Neural cell (in vitro differentiated cells): ENCODE data around the gene GGT5. TPM values are rescaled to one million over a fixed set of nuclear protein-coding genes. Genes with fewer than 3 reads are reported as not detected.
"Not testable (repeated sequence)": the region's sequence is repeated elsewhere in the genome, so short reads cannot be mapped to it uniquely, and the experiment has no call there.

Experiments used
- H2AFZ ChIP-seq: fragments of 200-600, 300-800 bp; sonication (generic), shearing (Covaris generic); 2 replicates; pipeline ENCODE4 v1.6.0; 2014; ENCODE audit warnings: low read depth, mild to moderate bottlenecking, antibody characterized with exemption, low read length, moderate library complexity
- H3F3A ChIP-seq: fragments of 200-600 bp; shearing (Covaris generic); 2 replicates; pipeline ENCODE4 v1.6.1; 2016; ENCODE audit warnings: mild to moderate bottlenecking, moderate library complexity, mixed read lengths, antibody characterized with exemption, low read length; ENCODE audit not compliant: insufficient read depth, poor library complexity, severe bottlenecking
- H3K27ac ChIP-seq: fragments of 200-600, 300-800 bp; sonication (generic), shearing (Covaris generic); 2 replicates; pipeline ENCODE4 v1.5.1; 2014; ENCODE audit warnings: mild to moderate bottlenecking, low read length, moderate library complexity
- H3K27me3 ChIP-seq: fragments of 300-800, 200-600 bp; sonication (generic), shearing (Covaris generic); 2 replicates; pipeline ENCODE4 v1.6.0; 2014; ENCODE audit warnings: mild to moderate bottlenecking, low read depth, low read length, moderate library complexity; ENCODE audit not compliant: insufficient read depth
- H3K36me3 ChIP-seq: fragments of 300-800, 200-600 bp; sonication (generic), shearing (Covaris generic); 2 replicates; pipeline ENCODE4 v1.5.1; 2014; ENCODE audit warnings: mild to moderate bottlenecking, antibody characterized with exemption, low read length, moderate library complexity; ENCODE audit not compliant: insufficient read depth
- H3K4me2 ChIP-seq: fragments of 300-800, 200-600 bp; sonication (generic), shearing (Covaris generic); 2 replicates; pipeline ENCODE4 v1.6.0; 2014; ENCODE audit warnings: mild to moderate bottlenecking, low read length
- H3K4me3 ChIP-seq: fragments of 300-800, 200-600 bp; sonication (generic), shearing (Covaris generic); 2 replicates; pipeline ENCODE4 v1.5.1; 2014; ENCODE audit warnings: mild to moderate bottlenecking, low read length, moderate library complexity
- H3K79me2 ChIP-seq: fragments of 200-600 bp; shearing (Covaris generic); replicated peaks from 2 replicates; pipeline ENCODE4 v1.6.0; 2014; ENCODE audit warnings: mild to moderate bottlenecking, low read length, moderate library complexity; ENCODE audit not compliant: insufficient read depth
- H3K9ac ChIP-seq: fragments of 300-800, 200-600 bp; sonication (generic), shearing (Covaris generic); 2 replicates; pipeline ENCODE4 v1.6.1; 2016; ENCODE audit warnings: mild to moderate bottlenecking, low read length, mixed read lengths
- H3K9me2 ChIP-seq: fragments of 200-600 bp; shearing (Covaris generic); 2 replicates; pipeline ENCODE4 v1.6.1; 2016; ENCODE audit warnings: mild to moderate bottlenecking, low read length, mixed read lengths; ENCODE audit not compliant: insufficient read depth
- H3K9me3 ChIP-seq: fragments of 200-600, 300-800 bp; sonication (generic), shearing (Covaris generic); 2 replicates; pipeline ENCODE4 v1.6.1; 2016; ENCODE audit warnings: mild to moderate bottlenecking, mixed run types, low read length, moderate library complexity, mixed read lengths
- H4K20me1 ChIP-seq: fragments of 200-600 bp; shearing (Covaris generic); 2 replicates; pipeline ENCODE4 v1.6.1; 2016; ENCODE audit warnings: mild to moderate bottlenecking, mixed run types; ENCODE audit not compliant: insufficient read depth
- EP300 ChIP-seq: fragments of 450-650 bp; conservative IDR thresholded peaks from 2 replicates; pipeline ENCODE4 v1.6.1; 2014; ENCODE audit warnings: antibody characterized with exemption, mild to moderate bottlenecking, moderate library complexity; ENCODE audit not compliant: poor library complexity, severe bottlenecking
- EZH2 ChIP-seq: fragments of 200-600, 300-800 bp; shearing (Covaris generic), sonication (generic); IDR thresholded peaks from 2 replicates; pipeline ENCODE4 v1.6.1; 2014; ENCODE audit warnings: antibody characterized with exemption, low read length, borderline replicate concordance, mild to moderate bottlenecking; ENCODE audit not compliant: insufficient read depth, poor library complexity, severe bottlenecking
- MXI1 ChIP-seq: fragments of 450-650 bp; conservative IDR thresholded peaks from 2 replicates; pipeline ENCODE4 v1.6.1; 2014; ENCODE audit warnings: antibody characterized with exemption, mild to moderate bottlenecking; ENCODE audit not compliant: poor library complexity, severe bottlenecking
- POLR2AphosphoS5 ChIP-seq: IDR thresholded peaks from 2 replicates; pipeline ENCODE4 v1.6.1; 2012
- RAD21 ChIP-seq: fragments of 450-650 bp; conservative IDR thresholded peaks from 2 replicates; pipeline ENCODE4 v1.6.1; 2014; ENCODE audit warnings: antibody characterized with exemption, mild to moderate bottlenecking, moderate library complexity
- SMC3 ChIP-seq: fragments of 450-650 bp; conservative IDR thresholded peaks from 2 replicates; pipeline ENCODE4 v1.6.1; 2014; ENCODE audit warnings: antibody characterized with exemption, mild to moderate bottlenecking, moderate library complexity; ENCODE audit not compliant: poor library complexity
- TAF1 ChIP-seq: IDR thresholded peaks from 2 replicates; pipeline ENCODE4 v1.6.1; 2012; ENCODE audit warnings: low read depth
- polyA plus RNA-seq: library from polyadenylated mRNA; depleted of rRNA; stranded (reverse); fragments of >200 nt; gene quantifications from 2 replicates; pipeline ENCODE4 v1.2.3, GENCODE V29; 2014
- TF ChIP-seq, protein P1 (sequence below): fragments of 450-650 bp; IDR thresholded peaks from 2 replicates; pipeline ENCODE4 v1.5.1; 2014; ENCODE audit warnings: antibody characterized with exemption, mild to moderate bottlenecking, moderate library complexity; ENCODE audit not compliant: poor library complexity, severe bottlenecking
- TF ChIP-seq, protein P2 (sequence below): IDR thresholded peaks from 2 replicates; pipeline ENCODE4 v1.6.1; 2012; ENCODE audit warnings: borderline replicate concordance

GGT5 gene
- polyA plus RNA-seq, 1 donor from 2014 or later: 0.12 TPM

- H3K27me3 ChIP-seq: no peaks in the 10 kb centered on the region
- H3K9me3 ChIP-seq: no peaks in the 10 kb centered on the region
- H3K4me2 ChIP-seq: no peak overlapping the region
- TF ChIP-seq RAD21 (no peak), EP300 (no peak), MXI1 (no peak), SMC3 (no peak), TAF1 (no peak), POLR2AphosphoS5 (no peak), EZH2 (no peak)
- TF ChIP-seq, protein P1, sequence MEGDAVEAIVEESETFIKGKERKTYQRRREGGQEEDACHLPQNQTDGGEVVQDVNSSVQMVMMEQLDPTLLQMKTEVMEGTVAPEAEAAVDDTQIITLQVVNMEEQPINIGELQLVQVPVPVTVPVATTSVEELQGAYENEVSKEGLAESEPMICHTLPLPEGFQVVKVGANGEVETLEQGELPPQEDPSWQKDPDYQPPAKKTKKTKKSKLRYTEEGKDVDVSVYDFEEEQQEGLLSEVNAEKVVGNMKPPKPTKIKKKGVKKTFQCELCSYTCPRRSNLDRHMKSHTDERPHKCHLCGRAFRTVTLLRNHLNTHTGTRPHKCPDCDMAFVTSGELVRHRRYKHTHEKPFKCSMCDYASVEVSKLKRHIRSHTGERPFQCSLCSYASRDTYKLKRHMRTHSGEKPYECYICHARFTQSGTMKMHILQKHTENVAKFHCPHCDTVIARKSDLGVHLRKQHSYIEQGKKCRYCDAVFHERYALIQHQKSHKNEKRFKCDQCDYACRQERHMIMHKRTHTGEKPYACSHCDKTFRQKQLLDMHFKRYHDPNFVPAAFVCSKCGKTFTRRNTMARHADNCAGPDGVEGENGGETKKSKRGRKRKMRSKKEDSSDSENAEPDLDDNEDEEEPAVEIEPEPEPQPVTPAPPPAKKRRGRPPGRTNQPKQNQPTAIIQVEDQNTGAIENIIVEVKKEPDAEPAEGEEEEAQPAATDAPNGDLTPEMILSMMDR: no peak
- TF ChIP-seq, protein P2, sequence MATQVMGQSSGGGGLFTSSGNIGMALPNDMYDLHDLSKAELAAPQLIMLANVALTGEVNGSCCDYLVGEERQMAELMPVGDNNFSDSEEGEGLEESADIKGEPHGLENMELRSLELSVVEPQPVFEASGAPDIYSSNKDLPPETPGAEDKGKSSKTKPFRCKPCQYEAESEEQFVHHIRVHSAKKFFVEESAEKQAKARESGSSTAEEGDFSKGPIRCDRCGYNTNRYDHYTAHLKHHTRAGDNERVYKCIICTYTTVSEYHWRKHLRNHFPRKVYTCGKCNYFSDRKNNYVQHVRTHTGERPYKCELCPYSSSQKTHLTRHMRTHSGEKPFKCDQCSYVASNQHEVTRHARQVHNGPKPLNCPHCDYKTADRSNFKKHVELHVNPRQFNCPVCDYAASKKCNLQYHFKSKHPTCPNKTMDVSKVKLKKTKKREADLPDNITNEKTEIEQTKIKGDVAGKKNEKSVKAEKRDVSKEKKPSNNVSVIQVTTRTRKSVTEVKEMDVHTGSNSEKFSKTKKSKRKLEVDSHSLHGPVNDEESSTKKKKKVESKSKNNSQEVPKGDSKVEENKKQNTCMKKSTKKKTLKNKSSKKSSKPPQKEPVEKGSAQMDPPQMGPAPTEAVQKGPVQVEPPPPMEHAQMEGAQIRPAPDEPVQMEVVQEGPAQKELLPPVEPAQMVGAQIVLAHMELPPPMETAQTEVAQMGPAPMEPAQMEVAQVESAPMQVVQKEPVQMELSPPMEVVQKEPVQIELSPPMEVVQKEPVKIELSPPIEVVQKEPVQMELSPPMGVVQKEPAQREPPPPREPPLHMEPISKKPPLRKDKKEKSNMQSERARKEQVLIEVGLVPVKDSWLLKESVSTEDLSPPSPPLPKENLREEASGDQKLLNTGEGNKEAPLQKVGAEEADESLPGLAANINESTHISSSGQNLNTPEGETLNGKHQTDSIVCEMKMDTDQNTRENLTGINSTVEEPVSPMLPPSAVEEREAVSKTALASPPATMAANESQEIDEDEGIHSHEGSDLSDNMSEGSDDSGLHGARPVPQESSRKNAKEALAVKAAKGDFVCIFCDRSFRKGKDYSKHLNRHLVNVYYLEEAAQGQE: no peak
- H3K79me2 ChIP-seq: peaks cover 44% of the 10 kb centered on the region
- H3K4me3 ChIP-seq: no peak overlapping the region
- H3K27ac ChIP-seq: no peak overlapping the region
- H3K9me2 ChIP-seq: no peaks in the 10 kb centered on the region
- no peaks in the 10 kb centered on the region for H3K36me3 ChIP-seq
- no peaks in the 10 kb centered on the region for H4K20me1 ChIP-seq
- H2AFZ ChIP-seq: no peak overlapping the region
- no peak overlapping the region for H3K9ac ChIP-seq
- no peaks in the 10 kb centered on the region for H3F3A ChIP-seq
Measured at GRCh38 chr22:24282401-24282800, 37.5 kb upstream of the GGT5 start.

- H2AFZ ChIP-seq, H3K9me3 ChIP-seq, H3K4me3 ChIP-seq, H3K9me2 ChIP-seq, H4K20me1 ChIP-seq, H3K36me3 ChIP-seq, H3F3A ChIP-seq, H3K27ac ChIP-seq, H3K27me3 ChIP-seq, H3K9ac ChIP-seq, H3K4me2 ChIP-seq: not testable (repeated sequence)
- peaks cover 30% of the 10 kb centered on the region for H3K79me2 ChIP-seq
Measured at GRCh38 chr22:24280363-24280762, 35.5 kb upstream of the GGT5 start.

GRCh38 chr22:24274696-24275405 is 30.0 kb upstream of the GGT5 start:
- H3K27ac ChIP-seq, H3K4me2 ChIP-seq, H3K27me3 ChIP-seq, H3K4me3 ChIP-seq, H3K9ac ChIP-seq, H3F3A ChIP-seq, H3K9me2 ChIP-seq, H3K36me3 ChIP-seq, H4K20me1 ChIP-seq, H3K9me3 ChIP-seq, H2AFZ ChIP-seq: not testable (repeated sequence)
- H3K79me2 ChIP-seq: peaks cover 32% of the 10 kb centered on the region

DNA sequence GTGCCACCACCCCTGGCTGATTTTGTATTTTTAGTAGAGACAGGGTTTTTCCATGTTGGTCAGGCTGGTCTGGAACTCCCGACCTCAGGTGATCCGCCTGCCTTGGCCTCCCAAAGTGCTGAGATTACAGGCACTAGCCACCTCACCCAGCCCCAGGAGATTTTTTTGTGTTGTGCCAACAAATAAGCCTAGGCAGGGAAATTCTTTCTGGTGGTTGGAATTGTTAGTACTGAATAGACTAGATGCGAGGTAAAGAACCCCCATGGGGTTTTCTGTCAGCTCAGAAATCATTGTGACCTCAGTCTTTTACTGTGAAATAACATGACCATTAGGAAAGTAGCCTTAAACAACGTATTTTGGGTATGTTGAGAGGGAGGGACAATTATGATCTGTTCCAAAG is 29.0 kb upstream of the GGT5 start:
- H3K4me3 ChIP-seq: peak overlapping the region; percentile 31
- H3K9me3 ChIP-seq, H3K36me3 ChIP-seq, H3F3A ChIP-seq, H3K27me3 ChIP-seq, H2AFZ ChIP-seq, H3K9me2 ChIP-seq, H3K4me2 ChIP-seq, H3K9ac ChIP-seq, H4K20me1 ChIP-seq, H3K27ac ChIP-seq: not testable (repeated sequence)
- peaks cover 32% of the 10 kb centered on the region for H3K79me2 ChIP-seq

DNA sequence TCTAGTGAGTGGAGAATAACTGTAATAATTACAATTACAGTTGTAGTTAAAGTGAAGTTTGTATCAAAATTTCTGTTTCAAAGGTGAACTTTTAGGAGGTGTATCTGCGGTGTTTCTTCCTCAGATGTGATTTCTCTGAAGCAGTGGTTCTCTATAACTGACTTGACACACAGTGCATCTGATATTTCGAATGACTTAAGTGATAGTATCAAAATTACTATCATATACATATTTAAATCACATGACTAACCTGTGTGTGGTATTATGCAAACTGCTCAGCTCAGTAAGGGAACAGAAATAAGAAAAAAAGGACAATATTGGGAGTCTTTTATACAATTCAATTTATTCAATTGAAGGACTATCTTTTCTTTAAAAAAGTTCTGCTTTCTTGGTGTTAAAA is 28.1 kb upstream of the GGT5 start:
- not testable (repeated sequence) for H3K9me3 ChIP-seq, H3K9ac ChIP-seq, H3K9me2 ChIP-seq, H3F3A ChIP-seq, H3K27ac ChIP-seq, H4K20me1 ChIP-seq, H3K27me3 ChIP-seq, H3K4me2 ChIP-seq, H2AFZ ChIP-seq, H3K36me3 ChIP-seq
- Histone ChIP-seq H3K4me3 (peak overlapping the region; percentile 99), H3K79me2 (peaks cover 32% of the 10 kb centered on the region)
